ENCODE results near the gene PPP2R2C. TPM values are rescaled to one million over a fixed set of nuclear protein-coding genes. Genes with fewer than 3 reads are reported as not detected.

Gene PPP2R2C
- total RNA-seq, 1 experiment from 2014 or later: not detected

DNA sequence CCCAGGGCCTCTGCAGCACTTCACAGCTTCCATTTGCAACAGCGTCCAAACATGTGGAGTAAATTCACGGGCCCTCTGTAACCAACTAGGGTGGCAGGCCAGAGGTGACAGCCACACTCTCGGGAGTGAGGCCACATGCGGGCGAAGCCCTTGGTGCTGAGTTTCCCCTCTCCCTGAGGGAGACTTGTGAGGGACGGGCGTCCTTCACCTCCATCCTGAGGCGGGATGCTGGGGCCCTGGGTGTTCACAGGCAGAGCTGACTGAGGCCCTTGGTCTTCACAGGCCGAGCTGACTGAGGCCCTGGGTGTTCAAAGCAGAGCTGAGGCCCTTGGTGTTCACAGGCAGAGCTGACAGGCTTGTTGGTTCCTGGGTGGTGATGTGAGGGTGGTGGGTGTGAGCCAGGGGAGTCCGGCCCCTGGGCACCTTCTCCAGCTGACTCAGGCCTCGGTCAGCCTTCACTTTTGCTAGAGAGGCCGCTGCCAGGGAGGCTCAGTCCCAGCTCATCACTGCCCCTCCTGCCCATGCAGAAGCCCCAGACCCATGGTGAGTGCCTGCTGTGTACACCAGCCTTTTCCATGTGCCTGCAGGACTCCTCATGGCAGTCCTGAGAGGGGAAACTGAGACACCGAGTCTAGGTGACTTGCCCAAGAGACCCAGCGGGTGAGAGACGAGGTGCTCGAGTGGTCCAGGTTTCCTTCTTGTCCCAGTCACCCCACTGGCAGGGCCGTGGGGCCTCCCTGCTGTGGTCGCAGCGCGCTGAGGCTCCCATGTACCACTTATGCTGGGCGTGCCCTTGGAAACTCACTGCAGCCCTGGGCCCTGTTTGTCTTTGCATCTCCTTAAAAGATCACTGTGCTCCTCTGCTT, 194.2 kb downstream of the PPP2R2C start:
- no peak for TF ChIP-seq EZH2 (IDR thresholded peaks at IDR 0.05; ENCODE audit: borderline replicate concordance, low read depth, low read length, poor library complexity, severe bottlenecking)
- no peak for TF ChIP-seq CTCF (conservative IDR thresholded peaks at IDR 0.05; ENCODE audit: low read depth, low read length)
- H3K27me3 ChIP-seq (replicated peaks; ENCODE audit: insufficient read depth, low read depth, low read length, poor library complexity): no peaks in the 10 kb centered on the region
- H3K4me3 ChIP-seq (ENCODE audit: low read depth, low read length, poor library complexity, severe bottlenecking): no peak overlapping the region
- H3K27ac ChIP-seq (ENCODE audit: low read depth, low read length, poor library complexity, severe bottlenecking): no peak overlapping the region
- intact Hi-C loops (cut with micrococcal nuclease; ENCODE audit: unreplicated experiment): no loop called here
- ChIA-PET POLR2A (ENCODE audit: low non-redundant PET) (no interaction called here), CTCF (no interaction called here)
- no peaks in the 10 kb centered on the region for H3K36me3 ChIP-seq (ENCODE audit: insufficient read depth, low read length, poor library complexity, severe bottlenecking)
- H3K4me1 ChIP-seq (ENCODE audit: insufficient read depth, low read length, poor library complexity, severe bottlenecking): no peaks in the 10 kb centered on the region
- BruUV-seq (replicated peaks): no TSS peak
- DNase-seq (ENCODE audit: low spot score): no peak
- H3K9me3 ChIP-seq (ENCODE audit: low read depth, low read length, poor library complexity, severe bottlenecking): no peaks in the 10 kb centered on the region

GRCh38 chr4:6277139-6277802, 195.1 kb downstream of the PPP2R2C start:
- no peak for TF ChIP-seq CTCF (conservative IDR thresholded peaks at IDR 0.05; ENCODE audit: low read depth, low read length)
- no peak for TF ChIP-seq EZH2 (IDR thresholded peaks at IDR 0.05; ENCODE audit: borderline replicate concordance, low read depth, low read length, poor library complexity, severe bottlenecking)
- Histone ChIP-seq H3K4me3 (ENCODE audit: low read depth, low read length, poor library complexity, severe bottlenecking) (no peak overlapping the region), H3K27me3 (replicated peaks; ENCODE audit: insufficient read depth, low read depth, low read length, poor library complexity) (no peaks in the 10 kb centered on the region), H3K9me3 (ENCODE audit: low read depth, low read length, poor library complexity, severe bottlenecking) (no peaks in the 10 kb centered on the region), H3K27ac (ENCODE audit: low read depth, low read length, poor library complexity, severe bottlenecking) (no peak overlapping the region), H3K36me3 (ENCODE audit: insufficient read depth, low read length, poor library complexity, severe bottlenecking) (no peaks in the 10 kb centered on the region), H3K4me1 (ENCODE audit: insufficient read depth, low read length, poor library complexity, severe bottlenecking) (no peaks in the 10 kb centered on the region)
- ChIA-PET CTCF (no interaction called here), POLR2A (ENCODE audit: low non-redundant PET) (no interaction called here)
- intact Hi-C loops (cut with micrococcal nuclease; ENCODE audit: unreplicated experiment): no loop called here
- no peak for DNase-seq (ENCODE audit: low spot score)
- no TSS peak for BruUV-seq (replicated peaks)

- ChIA-PET POLR2A (ENCODE audit: low non-redundant PET) (no interaction called here), CTCF (no interaction called here)
- no peak for DNase-seq (ENCODE audit: low spot score)
- Histone ChIP-seq H3K27me3 (replicated peaks; ENCODE audit: insufficient read depth, low read depth, low read length, poor library complexity) (no peaks in the 10 kb centered on the region), H3K9me3 (ENCODE audit: low read depth, low read length, poor library complexity, severe bottlenecking) (no peaks in the 10 kb centered on the region), H3K36me3 (ENCODE audit: insufficient read depth, low read length, poor library complexity, severe bottlenecking) (no peaks in the 10 kb centered on the region), H3K4me1 (ENCODE audit: insufficient read depth, low read length, poor library complexity, severe bottlenecking) (no peaks in the 10 kb centered on the region), H3K27ac (ENCODE audit: low read depth, low read length, poor library complexity, severe bottlenecking) (no peak overlapping the region), H3K4me3 (ENCODE audit: low read depth, low read length, poor library complexity, severe bottlenecking) (no peak overlapping the region)
- intact Hi-C loops (cut with micrococcal nuclease; ENCODE audit: unreplicated experiment): no loop called here
- TF ChIP-seq EZH2 (IDR thresholded peaks at IDR 0.05; ENCODE audit: borderline replicate concordance, low read depth, low read length, poor library complexity, severe bottlenecking): no peak
- no peak for TF ChIP-seq CTCF (conservative IDR thresholded peaks at IDR 0.05; ENCODE audit: low read depth, low read length)
- no TSS peak for BruUV-seq (replicated peaks)
These were observed 196.3 kb downstream of the PPP2R2C start for GRCh38 chr4:6275898-6276806.
